Brain pericyte (primary cell): ENCODE results near the gene CAMK2B.
"Not testable (repeated sequence)": the region's sequence is repeated elsewhere in the genome, so short reads cannot be mapped to it uniquely, and the experiment has no call there.

ENCODE experiments used
- DNase-seq: peaks from one replicate; pipeline ENCODE4 v3.0.0-alpha.2; 2012; ENCODE audit warnings: low read depth, low spot score

Gene CAMK2B

GRCh38 chr7:44216521-44217222 is 108.7 kb downstream of the CAMK2B start:
- no peak for DNase-seq

- no peak for DNase-seq
These were observed 109.4 kb downstream of the CAMK2B start for GRCh38 chr7:44216019-44216418.

GRCh38 chr7:44215531-44215930 is 109.9 kb downstream of the CAMK2B start:
- DNase-seq: no peak

GRCh38 chr7:44213877-44214388 is 111.5 kb downstream of the CAMK2B start:
- no peak for DNase-seq

GRCh38 chr7:44213206-44213876 is 112.1 kb downstream of the CAMK2B start:
- DNase-seq: no peak

GRCh38 chr7:44212581-44213184 is 112.7 kb downstream of the CAMK2B start:
- no peak for DNase-seq

- no peak for DNase-seq
These were observed 113.4 kb downstream of the CAMK2B start for GRCh38 chr7:44212018-44212417.

- DNase-seq: no peak
These were observed 114.2 kb downstream of the CAMK2B start for GRCh38 chr7:44211126-44211675.

- DNase-seq: no peak
These were observed 115.3 kb downstream of the CAMK2B start for GRCh38 chr7:44210107-44210506.

GRCh38 chr7:44208085-44208484 is 117.3 kb downstream of the CAMK2B start:
- no peak for DNase-seq

- no peak for DNase-seq
These were observed 119.4 kb downstream of the CAMK2B start for GRCh38 chr7:44206008-44206407.

- no peak for DNase-seq
These were observed 123.6 kb downstream of the CAMK2B start for GRCh38 chr7:44201813-44202212.

GRCh38 chr7:44200699-44201461 is 124.5 kb downstream of the CAMK2B start, which contains the start of gene YKT6:
Gene YKT6, plus strand, starts transcription at chr7:44200978. Its CDS starts 158 bp downstream, at chr7:44201136.
- DNase-seq: peak; percentile 60

GRCh38 chr7:44200163-44200562 is 125.2 kb downstream of the CAMK2B start:
- DNase-seq: not testable (repeated sequence)

GRCh38 chr7:44197474-44197873 is 127.9 kb downstream of the CAMK2B start:
- DNase-seq: no peak

- no peak for DNase-seq
These were observed 128.9 kb downstream of the CAMK2B start for GRCh38 chr7:44196450-44196872.

GRCh38 chr7:44195889-44196288 is 129.5 kb downstream of the CAMK2B start:
- no peak for DNase-seq

GRCh38 chr7:44194562-44195145 is 130.7 kb downstream of the CAMK2B start:
- DNase-seq: no peak

- DNase-seq: no peak
These were observed 131.3 kb downstream of the CAMK2B start for GRCh38 chr7:44194069-44194468.

- no peak for DNase-seq
These were observed 132.2 kb downstream of the CAMK2B start for GRCh38 chr7:44193011-44193802.
